Smooth muscle cell (in vitro differentiated cells): ENCODE measurements around the gene FNDC3B. TPM values are rescaled to one million over a fixed set of nuclear protein-coding genes. Genes with fewer than 3 reads are reported as not detected.

Source experiments
- DNase-seq: peaks from one replicate; lab custom pipeline; 2025; ENCODE audit not compliant: unreplicated experiment; lab: John Stamatoyannopoulos, UW
- H2AFZ ChIP-seq: fragments of 200-600 bp; sonication (generic); 2 replicates; pipeline ENCODE4 v1.6.0; 2016; ENCODE audit warnings: antibody characterized with exemption, low read depth, mild to moderate bottlenecking
- H3F3A ChIP-seq: fragments of 200-600 bp; sonication (generic); 2 replicates; pipeline ENCODE4 v1.6.0; 2017; ENCODE audit warnings: antibody characterized with exemption, low read depth
- H3K27ac ChIP-seq: fragments of 200-600 bp; sonication (generic); 2 replicates; pipeline ENCODE4 v1.5.1; 2016; ENCODE audit warnings: low read depth, mild to moderate bottlenecking
- H3K27me3 ChIP-seq: fragments of 200-600 bp; sonication (generic); 2 replicates; pipeline ENCODE4 v1.6.1; 2016; ENCODE audit warnings: low read depth, mild to moderate bottlenecking
- H3K36me3 ChIP-seq: fragments of 200-600 bp; sonication (generic); 2 replicates; pipeline ENCODE4 v1.5.1; 2016; ENCODE audit warnings: low read depth
- H3K4me1 ChIP-seq: fragments of 200-600 bp; sonication (generic); 2 replicates; pipeline ENCODE4 v1.5.1; 2016; ENCODE audit warnings: low read depth
- H3K4me2 ChIP-seq: fragments of 200-600 bp; sonication (generic); 2 replicates; pipeline ENCODE4 v1.6.0; 2016; ENCODE audit warnings: mild to moderate bottlenecking
- H3K4me3 ChIP-seq: fragments of 200-600 bp; sonication (generic); 2 replicates; pipeline ENCODE4 v1.5.1; 2016; ENCODE audit warnings: mild to moderate bottlenecking
- H3K79me2 ChIP-seq: fragments of 200-600 bp; sonication (generic); 2 replicates; pipeline ENCODE4 v1.6.0; 2016; ENCODE audit warnings: low read depth, mild to moderate bottlenecking
- H3K9ac ChIP-seq: fragments of 200-600 bp; sonication (generic); 2 replicates; pipeline ENCODE4 v1.6.0; 2016; ENCODE audit warnings: low read depth
- H3K9me3 ChIP-seq: fragments of 200-600 bp; sonication (generic); replicated peaks from 2 replicates; pipeline ENCODE4 v1.5.1; 2016; ENCODE audit warnings: low read depth
- H4K20me1 ChIP-seq: fragments of 200-600 bp; sonication (generic); 2 replicates; pipeline ENCODE4 v1.6.0; 2016; ENCODE audit warnings: low read depth
- WGBS: methylation state at CpG from one replicate; pipeline ENCODE4 v1.1.7; 2016; ENCODE audit warnings: low lambda C conversion rate; 5-methylcytosine and 5-hydroxymethylcytosine counted together
- polyA plus RNA-seq: library from polyadenylated mRNA; unstranded; fragments of >200 nt; fragmentation: Nextera tagmentation; extraction: Ambion mirVana; gene quantifications from 2 replicates; pipeline ENCODE4 v1.2.1, GENCODE V29; 2016
- total RNA-seq: library from RNA; depleted of rRNA; stranded (reverse); fragments of >200 nt; gene quantifications from 2 replicates; pipeline ENCODE4 v1.2.3, GENCODE V29; 2014
- TF ChIP-seq, protein P1 (sequence below): fragments of 200-600 bp; sonication (generic); IDR thresholded peaks from 2 replicates; pipeline ENCODE4 v1.5.1; 2017; ENCODE audit warnings: borderline replicate concordance, mild to moderate bottlenecking, antibody characterized with exemption; ENCODE audit not compliant: insufficient read depth, poor library complexity, severe bottlenecking

FNDC3B gene
- total and polyA plus RNA-seq, 2 experiments from 2014 or later, result 149 to 294 TPM

- no peak for DNase-seq
- Histone ChIP-seq H3K79me2 (peaks cover 100% of the 10 kb centered on the region), H4K20me1 (peaks cover 100% of the 10 kb centered on the region), H3K9me3 (no peaks in the 10 kb centered on the region), H3K4me3 (no peak overlapping the region), H3K4me1 (no peaks in the 10 kb centered on the region), H3K36me3 (peaks cover 9% of the 10 kb centered on the region), H3K27ac (no peak overlapping the region), H3K9ac (no peak overlapping the region), H3K27me3 (no peaks in the 10 kb centered on the region), H2AFZ (no peak overlapping the region), H3F3A (peaks cover 46% of the 10 kb centered on the region), H3K4me2 (no peak overlapping the region)
- 87% methylated on average over 4 of the region's 4 CpGs for WGBS
- TF ChIP-seq, protein P1, sequence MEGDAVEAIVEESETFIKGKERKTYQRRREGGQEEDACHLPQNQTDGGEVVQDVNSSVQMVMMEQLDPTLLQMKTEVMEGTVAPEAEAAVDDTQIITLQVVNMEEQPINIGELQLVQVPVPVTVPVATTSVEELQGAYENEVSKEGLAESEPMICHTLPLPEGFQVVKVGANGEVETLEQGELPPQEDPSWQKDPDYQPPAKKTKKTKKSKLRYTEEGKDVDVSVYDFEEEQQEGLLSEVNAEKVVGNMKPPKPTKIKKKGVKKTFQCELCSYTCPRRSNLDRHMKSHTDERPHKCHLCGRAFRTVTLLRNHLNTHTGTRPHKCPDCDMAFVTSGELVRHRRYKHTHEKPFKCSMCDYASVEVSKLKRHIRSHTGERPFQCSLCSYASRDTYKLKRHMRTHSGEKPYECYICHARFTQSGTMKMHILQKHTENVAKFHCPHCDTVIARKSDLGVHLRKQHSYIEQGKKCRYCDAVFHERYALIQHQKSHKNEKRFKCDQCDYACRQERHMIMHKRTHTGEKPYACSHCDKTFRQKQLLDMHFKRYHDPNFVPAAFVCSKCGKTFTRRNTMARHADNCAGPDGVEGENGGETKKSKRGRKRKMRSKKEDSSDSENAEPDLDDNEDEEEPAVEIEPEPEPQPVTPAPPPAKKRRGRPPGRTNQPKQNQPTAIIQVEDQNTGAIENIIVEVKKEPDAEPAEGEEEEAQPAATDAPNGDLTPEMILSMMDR, result no peak
Observed at GRCh38 chr3:172115787-172116186, 76.4 kb downstream of the FNDC3B start.

GRCh38 chr3:172118019-172118418, 78.6 kb downstream of the FNDC3B start:
- TF ChIP-seq, protein P1, result no peak
- Histone ChIP-seq H3K27ac (peak overlapping the region; percentile 50), H3K79me2 (peaks cover 100% of the 10 kb centered on the region), H3K9ac (no peak overlapping the region), H2AFZ (no peak overlapping the region), H3K4me3 (no peak overlapping the region), H3K9me3 (no peaks in the 10 kb centered on the region), H3K4me2 (no peak overlapping the region), H3F3A (peaks cover 56% of the 10 kb centered on the region), H3K4me1 (no peaks in the 10 kb centered on the region), H3K27me3 (no peaks in the 10 kb centered on the region), H4K20me1 (peaks cover 100% of the 10 kb centered on the region), H3K36me3 (peaks cover 15% of the 10 kb centered on the region)
- 86% methylated on average over 4 of the region's 4 CpGs for WGBS
- no peak for DNase-seq

- TF ChIP-seq, protein P1, result no peak
- Histone ChIP-seq H3K36me3 (peaks cover 15% of the 10 kb centered on the region), H3K9me3 (no peaks in the 10 kb centered on the region), H3K4me1 (peaks cover under 1% of the 10 kb centered on the region), H3K9ac (no peak overlapping the region), H3K79me2 (peaks cover 100% of the 10 kb centered on the region), H3F3A (peaks cover 69% of the 10 kb centered on the region), H3K4me2 (no peak overlapping the region), H3K27me3 (no peaks in the 10 kb centered on the region), H3K27ac (peak overlapping the region; percentile 47), H2AFZ (no peak overlapping the region), H3K4me3 (no peak overlapping the region), H4K20me1 (peaks cover 100% of the 10 kb centered on the region)
- 70% methylated on average over 7 of the region's 7 CpGs for WGBS
- DNase-seq, result no peak
Observed at GRCh38 chr3:172119266-172119969, 80.0 kb downstream of the FNDC3B start.

GRCh38 chr3:172120912-172121311, 81.5 kb downstream of the FNDC3B start:
- Histone ChIP-seq H3K9me3 (no peaks in the 10 kb centered on the region), H3K4me3 (no peak overlapping the region), H3K79me2 (peaks cover 100% of the 10 kb centered on the region), H4K20me1 (peaks cover 100% of the 10 kb centered on the region), H3K9ac (no peak overlapping the region), H3K36me3 (peaks cover 9% of the 10 kb centered on the region), H2AFZ (no peak overlapping the region), H3K4me2 (no peak overlapping the region), H3K27me3 (no peaks in the 10 kb centered on the region), H3K4me1 (peaks cover 15% of the 10 kb centered on the region), H3K27ac (peak overlapping the region; percentile 99), H3F3A (peaks cover 74% of the 10 kb centered on the region)
- TF ChIP-seq, protein P1, result no peak
- no peak for DNase-seq
- WGBS, result 95% methylated on average over 6 of the region's 6 CpGs
